Kasumi-1 (cell line): ENCODE data around the gene CCL13.

Experiments used
- DNase-seq, 2 experiments: peaks; one replicate each; lab custom pipeline; 2025; lab: John Stamatoyannopoulos, UW

CCL13 gene

DNA sequence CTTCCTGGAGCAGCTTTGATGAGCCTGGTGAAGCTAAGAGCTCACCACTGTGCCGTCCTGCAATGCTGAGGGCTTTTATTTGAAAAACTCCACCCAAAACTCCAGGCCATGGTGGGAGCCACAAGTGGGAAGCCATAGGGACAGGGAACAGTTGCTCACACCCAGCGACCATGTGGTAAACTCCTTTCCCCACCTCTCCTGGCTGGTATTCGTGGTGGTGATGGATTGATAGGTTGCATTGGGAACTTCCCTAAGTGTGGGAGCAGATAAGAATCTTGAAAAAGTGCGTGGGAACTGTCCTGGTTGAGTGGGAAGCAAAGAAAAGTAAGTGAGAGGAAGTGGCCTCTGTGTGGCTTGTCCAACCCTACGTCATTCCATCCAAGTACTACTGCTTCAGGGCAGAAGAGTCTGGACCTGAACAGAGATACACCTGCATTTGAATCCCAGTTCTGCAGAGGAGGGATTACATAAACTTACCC is 6.9 kb downstream of the CCL13 start, which contains the start of gene CCL1:
CCL1 (minus strand) TSS at position 51 of the 479 bp plus-strand sequence. CDS start 72 bp downstream, outside the sequence.
- DNase-seq, result no peak

DNA sequence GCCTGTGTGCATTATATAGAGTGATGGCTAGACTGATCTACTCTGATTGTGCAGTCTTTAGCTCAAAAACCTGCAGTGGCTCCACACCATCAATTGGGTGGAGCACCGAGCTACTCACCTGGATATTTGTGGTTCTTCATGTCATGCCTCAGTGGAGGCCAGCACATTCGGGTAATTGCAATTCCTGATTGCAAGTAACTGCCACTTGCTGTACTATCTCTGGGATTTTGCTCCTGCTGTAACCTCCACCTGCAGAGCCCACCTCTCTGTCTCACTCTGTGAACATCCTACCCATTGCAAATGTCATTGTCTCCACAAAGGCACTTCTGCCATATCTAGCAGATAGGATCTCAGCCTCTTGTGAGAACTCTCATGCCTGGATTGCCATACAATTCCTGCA is 8.5 kb downstream of the CCL13 start:
- no peak for DNase-seq

DNA sequence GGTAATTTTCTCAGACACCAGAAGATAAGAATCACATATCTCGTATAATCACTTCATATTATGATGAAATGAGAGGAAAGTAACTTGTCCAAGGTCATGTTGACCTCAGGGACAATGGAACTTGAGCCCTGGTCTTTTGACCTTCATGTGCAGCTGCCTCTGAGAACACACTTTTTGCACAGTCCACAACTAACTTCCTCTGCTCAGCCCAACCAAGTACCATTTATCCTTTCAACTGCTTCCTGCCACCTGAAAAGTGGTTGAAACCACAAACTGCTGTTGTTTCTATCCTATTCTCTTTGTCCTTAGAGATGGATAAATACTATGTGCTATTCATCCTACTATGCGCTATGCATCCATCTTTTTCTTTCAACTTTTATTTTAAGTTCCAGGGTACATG is 9.1 kb downstream of the CCL13 start:
- peak in 1 of 2 experiments; percentile 1 for DNase-seq

DNA sequence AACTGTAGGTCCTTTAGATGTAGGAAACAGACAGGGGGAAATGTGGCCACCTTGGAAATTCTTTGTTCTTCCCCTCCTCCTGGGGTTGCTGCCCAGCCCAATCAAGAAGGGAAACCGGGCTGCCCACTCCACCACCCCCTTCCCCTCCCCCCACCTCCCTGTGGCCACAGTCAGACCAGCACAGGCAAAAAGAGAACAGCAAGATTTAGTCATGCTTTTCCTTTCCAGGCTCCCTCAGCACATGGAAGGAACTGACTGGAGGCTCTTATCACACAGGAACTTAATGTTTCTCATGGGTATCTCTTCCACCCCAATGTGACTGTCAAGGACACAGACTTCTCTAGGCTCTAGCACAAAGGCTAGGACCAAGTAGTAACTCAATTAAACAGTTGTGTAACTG is 9.7 kb downstream of the CCL13 start:
- no peak for DNase-seq

DNA sequence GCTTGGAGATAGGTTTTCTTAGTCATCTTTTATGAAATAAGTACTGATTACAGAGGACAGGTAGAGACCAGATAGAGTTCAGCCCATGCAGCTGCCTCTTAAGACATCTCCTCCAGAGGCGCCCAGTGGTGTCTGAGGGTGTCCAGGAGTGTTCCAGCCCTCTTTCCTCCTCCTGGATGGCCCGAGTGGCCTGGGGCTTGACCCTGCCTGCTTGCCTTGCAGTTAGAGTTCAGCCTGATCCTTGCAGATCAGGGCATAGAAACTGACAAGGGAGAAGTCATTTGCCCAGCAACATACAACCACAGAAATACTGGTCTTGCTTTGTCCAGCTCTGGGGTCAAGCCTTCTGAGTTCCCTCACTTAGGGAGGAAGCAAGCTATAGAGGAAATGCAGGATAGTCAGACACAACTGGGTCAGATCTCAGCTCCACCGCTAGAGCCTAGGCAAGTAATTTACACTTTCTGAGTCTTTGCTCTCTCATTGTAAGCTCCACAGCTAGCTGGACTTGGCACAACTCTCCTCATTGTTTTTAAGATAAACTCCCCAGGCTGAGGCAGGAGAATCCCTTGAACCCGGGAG is 10.3 kb downstream of the CCL13 start:
- no peak for DNase-seq

DNA sequence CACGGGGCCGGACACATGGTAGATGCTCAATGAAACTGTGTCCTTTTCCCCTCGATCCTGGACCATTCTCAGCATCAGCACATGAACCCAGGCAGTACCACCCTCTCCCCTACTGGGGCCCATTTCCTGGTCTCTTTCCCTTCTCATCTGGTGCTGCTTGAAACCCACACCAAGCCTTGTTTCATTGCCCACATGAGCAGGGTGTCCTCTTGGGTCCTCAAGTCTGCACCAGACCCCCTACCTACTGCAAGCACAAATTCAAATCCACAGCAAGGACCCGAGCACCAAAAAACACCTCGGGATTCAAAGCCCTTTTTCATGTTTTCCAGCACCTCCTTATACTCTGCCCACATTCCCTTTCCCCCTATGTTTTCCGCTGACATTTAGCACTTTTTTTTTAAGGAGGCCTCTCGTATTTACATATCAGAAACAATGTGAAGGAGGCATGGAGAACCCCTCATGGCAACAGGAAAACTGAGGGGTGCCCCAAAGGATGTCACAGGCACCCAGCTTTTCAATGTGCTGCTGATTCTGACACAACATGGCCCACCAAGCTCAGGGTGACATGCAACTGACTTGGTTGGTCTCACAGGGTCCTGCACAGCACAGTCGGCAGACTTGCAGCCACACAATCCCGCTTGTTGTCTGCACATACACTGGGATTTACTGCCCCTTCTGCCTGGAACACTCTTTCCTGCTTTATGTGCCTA is 11.4 kb downstream of the CCL13 start:
- no peak for DNase-seq

DNA sequence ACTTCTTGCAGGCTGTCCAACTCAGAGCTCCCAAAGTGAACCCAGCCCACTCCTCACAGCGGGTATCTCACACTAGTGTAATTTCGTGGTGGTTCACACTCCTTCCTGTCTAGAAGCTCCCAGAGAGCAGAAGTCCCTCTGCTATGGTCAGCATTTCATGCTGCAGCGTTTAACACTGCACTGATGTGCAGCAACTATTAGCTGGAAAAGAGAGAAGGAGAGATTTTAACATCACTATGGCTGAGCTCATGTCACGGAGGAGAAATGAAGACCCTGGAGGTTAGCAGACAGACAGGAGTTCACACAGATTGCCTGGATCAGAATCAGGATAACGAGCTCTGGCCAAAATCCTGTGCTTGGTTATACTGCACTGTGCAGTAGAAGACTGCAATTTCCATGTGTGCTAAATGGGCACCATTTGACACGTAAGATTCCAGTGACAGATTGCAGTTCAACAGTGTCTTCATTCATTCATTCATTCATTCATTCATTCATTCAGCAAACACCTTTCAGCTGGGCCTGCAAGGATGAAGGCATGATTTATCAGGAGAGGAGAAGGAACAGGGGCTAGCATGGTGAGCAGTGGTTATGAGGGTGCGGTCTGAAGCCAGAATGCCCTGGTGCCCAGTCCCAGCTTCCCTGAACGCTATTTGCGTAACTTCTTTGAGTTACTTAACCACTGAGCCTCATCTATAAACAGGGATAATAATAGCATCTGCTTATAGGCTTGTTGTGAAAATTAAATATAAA is 12.1 kb downstream of the CCL13 start:
- DNase-seq, result no peak

DNA sequence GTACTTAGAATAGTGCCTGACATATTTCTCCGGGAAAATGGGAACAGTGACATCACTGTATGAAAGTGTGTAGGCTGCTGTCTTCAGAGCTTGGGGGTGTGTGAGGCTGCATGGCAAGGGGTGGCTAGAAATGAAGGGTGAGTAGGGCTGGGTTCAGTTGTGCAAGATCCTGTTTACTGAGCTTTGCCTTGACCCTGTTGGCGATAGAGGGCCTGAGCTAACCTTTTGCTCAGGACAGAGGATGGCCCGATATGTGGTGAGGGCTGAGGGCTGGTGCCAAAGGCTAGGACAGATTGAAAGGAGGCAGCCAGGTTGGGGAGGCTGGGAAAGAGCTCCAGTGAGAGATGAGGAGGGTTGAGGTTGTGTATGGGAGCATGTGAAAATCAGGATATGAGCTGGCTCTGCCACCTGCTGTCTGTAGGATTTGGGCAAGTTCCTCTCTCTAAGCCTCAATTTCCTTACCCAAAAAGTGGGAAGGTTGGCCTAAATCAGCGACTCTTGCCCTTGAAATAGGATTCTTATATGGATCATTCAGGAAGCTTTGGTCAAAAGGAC is 12.7 kb downstream of the CCL13 start:
- DNase-seq, result no peak

DNA sequence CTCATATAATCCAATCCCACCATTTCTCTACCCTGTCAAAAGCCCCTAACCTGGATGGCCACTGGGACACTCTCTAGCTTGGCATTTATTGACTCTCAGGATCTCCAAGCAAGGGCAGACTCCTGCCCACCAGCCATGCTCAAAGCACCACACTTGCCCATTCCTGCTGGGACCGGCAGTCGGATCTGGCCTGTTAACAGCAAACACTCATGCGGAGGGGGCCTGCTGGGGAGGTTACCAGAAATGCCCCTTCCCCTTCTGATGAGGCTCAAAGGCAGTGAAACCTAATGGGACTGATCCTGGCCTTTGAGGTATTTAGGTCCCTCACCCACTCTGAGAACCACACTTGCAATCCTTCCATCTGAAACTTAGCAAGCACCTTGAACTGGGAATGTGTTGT is 13.3 kb downstream of the CCL13 start:
- no peak for DNase-seq

DNA sequence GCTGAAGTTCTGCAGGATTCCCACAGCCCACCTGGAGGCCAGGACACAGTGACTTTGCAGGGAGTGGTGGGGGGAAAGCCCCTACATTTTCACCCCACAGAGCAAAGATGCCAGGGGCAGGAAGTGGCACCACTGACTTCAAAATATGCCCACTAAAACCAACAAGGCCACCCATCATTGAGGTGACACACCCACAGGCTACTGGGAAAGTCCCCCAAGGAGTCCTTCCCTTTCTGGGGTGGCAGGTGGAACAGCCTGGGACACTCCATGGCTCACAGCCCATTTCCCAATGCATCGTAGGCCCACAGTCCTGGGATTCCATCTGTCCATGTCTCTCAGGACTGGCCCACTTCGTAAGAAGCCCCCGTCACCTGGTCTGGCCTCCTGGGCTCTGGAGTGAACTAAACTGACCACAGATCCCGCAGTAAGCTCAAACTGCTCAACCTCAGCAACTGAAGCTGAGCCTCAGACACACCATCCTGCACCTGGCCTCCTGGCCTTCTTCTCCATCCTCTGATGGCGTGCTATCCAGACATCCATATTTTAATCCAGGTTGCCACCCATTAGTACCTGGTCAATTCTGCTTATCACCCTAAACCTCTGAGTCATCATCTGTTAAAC is 14.2 kb downstream of the CCL13 start:
- no peak for DNase-seq

DNA sequence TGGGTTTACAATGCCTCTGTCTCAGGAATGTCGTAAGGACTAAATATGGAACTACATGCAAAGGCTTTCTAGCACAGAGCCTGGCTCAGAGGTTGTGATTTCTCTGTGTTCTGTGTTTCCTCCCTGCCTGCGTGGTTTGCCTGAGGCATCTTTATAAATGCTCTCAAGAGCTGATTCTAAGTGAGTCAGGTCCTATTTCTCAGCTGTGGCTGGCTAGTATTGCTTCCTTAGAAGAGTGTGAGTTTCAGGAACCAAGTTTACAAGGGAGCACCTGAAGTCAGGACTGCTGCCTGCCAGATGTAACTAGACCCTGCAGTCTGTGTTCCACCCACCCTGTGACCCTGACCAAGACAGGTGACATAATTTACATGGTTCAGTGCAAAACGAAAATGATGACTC is 14.7 kb downstream of the CCL13 start:
- no peak for DNase-seq

DNA sequence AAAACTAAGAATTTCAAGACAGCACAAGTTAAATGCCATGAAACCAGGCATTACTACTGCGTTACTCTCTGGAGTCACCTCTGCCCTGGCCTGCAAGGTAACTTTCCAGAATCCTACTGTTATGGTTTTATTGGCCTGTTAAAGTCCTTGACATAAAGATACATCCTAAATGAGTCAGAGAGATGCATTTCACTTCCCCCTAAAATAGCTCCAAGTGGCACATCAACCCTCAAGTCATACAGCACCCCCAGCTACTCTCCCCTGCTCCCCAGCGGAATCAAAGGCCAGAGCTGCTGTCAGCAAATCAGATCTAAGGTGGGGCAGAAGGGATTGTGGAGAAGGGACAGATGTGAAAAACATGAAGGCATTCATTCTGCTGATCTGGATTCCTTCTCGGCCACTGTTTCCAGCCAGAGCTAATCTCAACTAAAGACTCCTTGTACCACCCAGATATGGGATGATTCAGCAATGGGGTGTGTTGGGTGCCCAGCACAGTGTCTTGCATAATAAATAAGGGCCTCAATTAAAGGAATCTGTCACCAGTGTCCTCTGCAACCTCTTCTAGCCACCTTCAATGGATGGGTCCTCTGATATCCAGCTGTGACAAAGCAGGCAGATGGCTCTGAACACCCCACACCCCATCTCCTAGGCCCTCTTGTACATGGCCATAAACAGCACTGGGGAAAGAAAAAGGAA is 15.3 kb downstream of the CCL13 start:
- DNase-seq, result no peak

DNA sequence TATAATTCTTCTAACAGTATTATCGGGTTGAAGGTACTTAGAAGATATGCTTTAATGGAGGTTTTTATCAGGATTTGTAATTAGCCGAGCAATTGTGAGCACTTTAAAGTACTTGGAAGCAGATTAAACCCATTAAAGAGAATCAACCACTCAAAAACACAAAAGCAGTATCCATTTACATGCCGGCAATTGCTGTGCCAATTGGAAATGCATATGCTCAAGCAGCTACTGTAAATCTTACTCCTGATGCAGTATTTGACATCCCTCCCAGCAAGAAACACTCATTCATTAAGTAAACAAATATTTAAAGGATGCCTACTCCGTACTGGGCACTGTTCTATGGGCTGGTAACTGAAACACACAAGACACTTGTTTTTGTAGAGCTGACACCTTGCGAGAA is 18.2 kb downstream of the CCL13 start:
- no peak for DNase-seq

DNA sequence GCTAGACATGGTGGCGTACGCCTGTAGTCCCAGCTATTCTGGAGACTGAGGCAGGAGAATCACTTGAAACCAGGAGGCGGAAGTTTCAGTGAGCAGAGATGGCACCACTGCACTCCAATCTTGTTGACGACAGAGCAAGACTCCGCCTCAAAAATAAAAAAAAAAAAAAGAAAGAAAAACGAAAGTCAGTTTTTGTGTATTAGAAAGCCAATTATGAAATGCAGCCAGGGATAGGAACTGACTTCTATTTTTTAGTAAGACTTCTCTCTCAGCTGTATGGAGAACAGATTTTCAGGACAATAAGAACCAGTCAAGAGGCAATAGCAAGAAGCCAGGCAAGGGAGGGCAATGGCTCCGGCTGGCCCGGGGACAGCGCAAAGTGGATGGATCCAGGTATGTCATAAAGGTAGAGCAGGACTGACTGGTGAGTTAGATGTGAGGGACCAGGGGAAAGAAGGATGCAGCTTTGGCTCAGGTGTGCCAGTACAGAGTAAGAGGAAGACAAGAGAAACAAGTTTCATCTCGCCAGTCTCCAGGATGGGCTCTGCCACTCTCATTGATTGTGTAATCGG is 19.2 kb downstream of the CCL13 start:
- DNase-seq, result no peak

DNA sequence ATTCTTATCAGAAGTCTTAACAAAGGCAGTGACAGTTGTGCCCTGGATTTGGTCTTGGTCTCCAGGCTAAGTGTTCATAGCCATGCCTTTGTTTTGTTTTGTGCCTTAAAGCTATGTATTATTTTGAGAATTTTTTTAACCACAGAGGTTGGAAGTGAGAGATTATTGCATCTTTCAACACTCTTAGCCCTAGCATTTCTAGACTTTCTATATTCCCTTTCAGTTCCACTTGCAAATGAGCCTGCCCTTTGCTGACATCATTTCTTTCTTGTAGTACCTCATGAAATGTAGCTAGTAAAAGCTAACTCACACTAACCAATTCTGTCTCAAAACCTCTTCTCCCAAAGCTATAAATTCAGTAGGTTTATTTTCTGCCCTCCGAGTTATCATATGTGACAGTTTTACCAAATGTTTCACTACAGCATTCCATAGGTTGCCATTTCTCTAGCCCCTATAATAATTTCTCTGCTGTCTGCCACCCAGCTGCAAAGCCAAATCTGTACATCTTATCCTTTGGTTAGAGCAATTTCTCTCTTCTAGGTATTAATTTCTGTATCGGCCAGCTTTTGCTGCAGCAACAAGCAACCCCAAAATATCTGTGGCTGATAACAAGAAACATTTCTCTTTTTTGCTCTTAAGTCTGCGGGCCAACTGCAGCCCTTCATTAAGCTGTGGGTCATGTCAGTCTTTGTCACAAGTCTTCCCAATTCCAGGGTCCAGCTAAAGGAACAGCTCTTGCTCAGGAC is 21.0 kb downstream of the CCL13 start:
- no peak for DNase-seq

DNA sequence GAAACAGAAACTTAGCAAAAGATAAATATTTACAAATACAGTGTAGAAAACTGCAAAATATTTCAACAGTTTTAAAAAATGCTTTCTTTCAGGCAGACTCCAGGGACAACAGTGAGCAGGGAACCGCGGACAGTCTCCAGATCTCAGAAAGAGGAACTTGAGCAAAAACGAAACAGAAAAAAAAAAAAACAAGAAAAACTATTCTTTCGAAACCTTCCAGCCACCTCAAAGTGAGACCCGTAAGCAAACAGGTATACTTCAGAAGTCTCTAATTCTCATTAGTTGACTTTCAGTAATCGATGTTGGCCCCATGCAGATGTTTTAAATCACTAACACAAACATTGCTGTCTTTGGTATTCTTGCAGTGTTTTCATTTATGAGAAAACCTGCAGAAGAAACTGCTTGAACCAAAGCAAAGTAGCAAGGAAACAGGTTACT is 22.4 kb downstream of the CCL13 start:
- DNase-seq, result peak; percentile 68 to 87

DNA sequence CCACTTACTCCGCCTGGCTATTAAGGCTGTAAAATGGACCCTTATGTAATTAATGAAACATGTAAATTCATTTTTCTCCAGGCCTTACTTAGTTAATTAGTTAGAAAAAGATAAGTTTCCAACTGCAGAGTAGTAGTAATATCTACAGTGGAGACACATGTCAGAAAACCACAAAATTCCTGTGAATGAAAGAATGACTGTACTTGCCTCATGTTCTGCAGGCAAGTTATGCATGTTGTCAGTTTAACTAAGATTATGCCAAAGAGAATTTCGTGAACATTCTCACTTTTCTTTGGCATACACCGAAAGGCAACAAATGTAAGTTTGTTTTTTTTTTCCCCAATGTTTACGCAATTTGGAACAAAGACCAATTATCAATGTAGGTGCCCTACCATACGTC is 23.6 kb downstream of the CCL13 start:
- DNase-seq, result no peak

DNA sequence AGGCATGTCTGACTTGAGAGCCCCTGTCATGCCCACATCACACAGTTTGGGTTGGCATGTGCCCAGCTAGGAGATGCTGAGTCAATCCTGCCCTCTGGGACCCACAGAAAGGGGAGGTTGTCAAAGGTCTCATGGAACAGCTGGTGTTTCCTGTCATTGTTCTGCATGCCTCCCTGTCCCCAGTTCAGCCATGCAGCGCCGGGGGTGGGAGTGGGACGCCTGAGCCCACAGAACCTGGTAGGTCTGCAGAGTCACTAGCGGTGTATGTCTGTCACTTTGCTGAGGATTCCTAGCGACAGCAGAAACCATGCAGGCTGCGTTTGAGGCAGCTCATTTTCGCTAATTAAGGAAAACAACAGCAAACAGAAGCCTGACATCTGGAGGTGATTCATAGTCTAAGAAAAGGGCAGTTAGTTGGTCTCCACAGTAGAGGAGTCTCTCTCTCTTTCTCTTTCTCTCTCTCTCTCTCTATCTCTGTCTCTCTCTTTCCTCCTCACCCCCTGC is 26.4 kb downstream of the CCL13 start:
- no peak for DNase-seq

DNA sequence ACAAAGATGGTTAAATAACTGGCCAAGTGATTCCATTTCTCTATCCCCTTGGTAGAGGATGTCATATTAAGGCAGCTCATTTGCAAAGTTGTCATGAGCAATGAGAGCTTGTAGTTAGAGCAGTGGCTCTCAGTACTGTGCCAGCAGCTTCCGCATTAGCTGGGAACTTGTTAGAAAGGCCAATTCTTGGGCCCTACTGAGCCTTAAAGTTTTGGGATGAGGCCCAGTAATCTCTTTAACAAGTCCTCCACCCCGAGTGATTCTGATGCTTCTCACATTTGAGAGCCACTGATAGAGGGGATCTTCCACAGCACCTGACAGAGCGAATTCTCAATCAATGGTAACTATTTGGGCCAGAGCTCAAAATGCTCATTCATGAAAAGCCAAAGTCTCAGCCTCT is 26.9 kb downstream of the CCL13 start:
- DNase-seq, result no peak

DNA sequence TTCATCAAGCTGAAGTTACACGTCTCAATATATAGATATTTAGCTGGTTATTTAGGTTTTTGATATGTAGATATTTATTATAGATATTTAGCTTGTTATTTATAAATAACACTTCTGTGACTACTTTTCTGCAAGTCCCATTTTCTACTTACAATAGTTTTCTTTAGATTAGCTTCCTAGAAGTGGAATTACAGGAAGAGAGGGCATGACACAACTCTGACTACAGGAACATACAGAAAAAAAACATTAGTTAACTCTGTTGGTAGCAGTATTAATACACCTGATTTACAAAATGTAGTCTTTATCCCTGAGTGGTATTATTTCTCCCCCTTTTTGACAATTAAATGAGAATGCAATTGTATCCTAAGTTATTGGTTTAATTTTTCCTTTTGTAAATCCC is 28.0 kb downstream of the CCL13 start:
- no peak for DNase-seq
